ENCODE data around the gene FGF12.

FGF12 gene

GRCh38 chr3:192675958-192676649 is 51.2 kb downstream of the FGF12 start:
- DNase-seq: no peak

DNA sequence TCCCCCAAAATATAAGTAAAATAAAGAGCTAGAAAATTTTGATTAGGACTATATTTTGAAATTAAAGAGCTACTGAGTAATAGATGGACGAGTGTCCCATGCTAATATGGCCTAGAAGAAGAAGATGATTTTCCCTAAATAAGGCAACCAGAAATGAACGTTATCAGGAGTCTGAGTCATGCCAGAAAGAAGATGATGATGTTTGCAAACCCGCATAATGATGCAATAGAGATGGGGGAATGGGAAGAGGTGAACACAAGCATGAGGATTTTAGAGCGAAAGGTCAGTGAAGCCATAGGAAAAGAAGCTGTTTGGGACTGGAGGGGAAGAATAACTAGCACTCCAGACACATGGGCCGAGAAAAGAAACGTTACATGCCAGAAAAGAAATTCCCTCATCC is 71.7 kb downstream of the FGF12 start:
- no peak for DNase-seq

GRCh38 chr3:192655040-192655439 is 72.3 kb downstream of the FGF12 start:
- no peak for DNase-seq

GRCh38 chr3:192653862-192654261 is 73.5 kb downstream of the FGF12 start:
- no peak for DNase-seq

DNA sequence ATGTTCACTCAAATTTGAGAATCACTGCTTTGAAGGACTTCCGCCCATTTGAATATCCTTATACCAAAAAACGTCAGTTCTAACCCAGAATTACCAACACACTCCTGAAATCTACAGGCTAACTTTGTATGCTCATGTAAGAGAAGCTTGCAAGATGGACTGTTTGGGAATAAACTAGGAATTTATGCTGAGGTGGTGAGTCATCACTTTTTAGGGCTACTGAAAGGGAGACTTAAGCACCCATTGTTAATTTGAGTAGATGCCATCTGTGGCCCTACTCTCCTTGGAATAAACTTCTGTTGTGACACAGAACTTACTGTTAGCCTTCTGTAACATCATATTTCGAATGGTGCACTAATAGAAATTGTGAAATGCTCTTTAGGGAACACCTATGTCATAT is 74.6 kb downstream of the FGF12 start:
- no peak for DNase-seq

- DNase-seq: no peak
Measured at GRCh38 chr3:192651836-192652512, 75.4 kb downstream of the FGF12 start.

DNA sequence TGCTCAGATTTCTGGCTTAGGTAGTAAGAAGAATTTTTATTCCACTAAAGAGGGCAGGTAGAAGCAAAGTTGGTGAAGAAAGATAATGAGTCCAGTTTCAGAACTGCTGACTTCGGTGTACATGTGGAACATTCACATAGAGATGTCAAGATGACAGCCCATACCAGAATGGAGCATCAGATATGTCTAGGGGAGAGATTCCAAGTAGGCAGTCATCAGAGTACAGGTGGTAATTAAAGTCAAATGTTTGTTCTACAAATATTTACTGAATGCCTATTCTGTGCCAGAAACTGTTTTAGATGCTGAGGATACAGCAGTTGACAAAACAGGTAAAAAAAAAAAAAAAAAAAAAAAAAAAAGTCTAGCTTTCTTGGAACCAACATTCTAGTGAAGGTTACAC is 81.9 kb downstream of the FGF12 start:
- DNase-seq: no peak

- no peak for DNase-seq
Measured at GRCh38 chr3:192642651-192643050, 84.7 kb downstream of the FGF12 start.

- no peak for DNase-seq
Measured at GRCh38 chr3:192641919-192642318, 85.4 kb downstream of the FGF12 start.

DNA sequence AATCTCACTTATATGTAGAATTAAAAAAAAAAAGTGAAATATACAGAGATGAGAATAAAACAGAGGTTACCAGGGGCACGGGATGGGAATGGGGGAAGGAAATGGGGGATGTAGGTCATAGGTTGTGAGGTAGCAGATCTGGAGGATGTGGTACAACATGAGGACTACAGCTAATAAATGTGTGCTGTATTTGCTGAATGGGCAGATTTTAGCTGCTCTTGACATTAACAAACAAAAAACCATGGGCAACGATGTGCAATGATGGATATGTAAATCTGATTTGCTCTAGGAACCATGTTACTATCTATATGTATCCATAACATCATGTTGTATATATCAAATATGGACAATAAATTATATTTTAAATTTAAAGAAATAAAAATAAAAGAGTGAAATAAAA is 87.4 kb downstream of the FGF12 start:
- no peak for DNase-seq

DNA sequence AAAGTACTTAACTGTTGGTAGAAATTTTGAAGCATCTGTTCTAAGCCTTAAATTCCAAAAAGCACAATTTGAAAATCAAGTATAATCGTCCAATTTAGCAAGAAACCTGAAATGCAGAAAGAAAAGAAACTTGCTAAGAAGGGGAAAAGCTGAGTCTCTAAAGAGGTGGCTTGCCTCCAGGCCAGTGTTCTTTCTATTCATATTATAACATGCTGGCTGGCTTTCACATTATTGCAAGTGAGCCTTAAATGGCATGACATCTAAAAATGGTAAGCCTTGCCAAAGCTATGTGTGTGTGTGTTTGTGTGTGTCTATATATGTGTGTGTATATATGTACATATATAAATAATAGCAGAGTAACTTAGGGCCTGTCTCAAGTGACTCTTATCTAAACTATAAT is 89.5 kb downstream of the FGF12 start:
- DNase-seq: no peak

DNA sequence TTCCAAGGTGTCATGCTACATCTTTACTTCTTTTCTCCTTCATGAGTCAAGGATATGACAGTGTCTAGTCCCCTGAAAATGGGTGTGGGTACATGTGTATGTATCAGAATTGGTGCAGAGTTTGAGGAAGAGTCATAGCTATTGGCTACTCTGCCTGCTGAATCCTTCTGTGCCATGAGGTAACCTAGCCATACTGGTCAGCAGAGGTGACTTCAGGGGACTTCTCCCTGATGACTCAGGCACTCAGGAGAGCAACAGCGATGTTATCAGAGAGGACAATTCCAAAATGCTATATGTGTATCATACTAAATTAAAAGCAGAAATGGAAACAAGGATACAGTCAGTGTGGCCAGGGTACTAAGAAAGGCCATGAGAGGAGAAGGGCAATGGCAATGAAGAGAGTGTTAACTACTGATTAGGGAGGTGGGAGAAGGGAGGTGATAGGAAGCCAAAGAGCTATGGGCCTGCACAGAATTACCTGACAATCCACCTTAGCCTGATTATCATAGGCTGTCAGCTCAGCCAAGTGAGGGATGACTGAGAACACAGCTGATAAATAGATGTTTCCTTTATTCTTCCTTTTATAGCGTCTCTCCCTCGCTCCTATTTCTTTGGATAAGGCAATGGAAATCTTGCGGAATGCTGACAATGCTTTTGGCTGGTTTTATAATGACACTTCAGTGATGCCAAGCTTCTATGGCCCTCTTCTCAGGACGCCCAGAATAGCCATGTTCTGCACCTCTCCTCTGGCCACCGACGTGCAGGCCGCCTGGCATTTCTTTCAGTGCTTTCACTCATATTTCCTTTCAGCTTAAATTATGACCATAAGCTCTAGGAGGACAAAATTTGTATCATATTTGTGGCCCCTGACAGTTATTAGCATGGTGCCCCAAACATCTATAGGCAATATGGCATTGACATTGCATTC is 90.6 kb downstream of the FGF12 start:
- no peak for DNase-seq

- no peak for DNase-seq
Measured at GRCh38 chr3:192629429-192629828, 97.9 kb downstream of the FGF12 start.

- no peak for DNase-seq
Measured at GRCh38 chr3:192621909-192622308, 105.4 kb downstream of the FGF12 start.

- no peak for DNase-seq
Measured at GRCh38 chr3:192620275-192620674, 107.1 kb downstream of the FGF12 start.

DNA sequence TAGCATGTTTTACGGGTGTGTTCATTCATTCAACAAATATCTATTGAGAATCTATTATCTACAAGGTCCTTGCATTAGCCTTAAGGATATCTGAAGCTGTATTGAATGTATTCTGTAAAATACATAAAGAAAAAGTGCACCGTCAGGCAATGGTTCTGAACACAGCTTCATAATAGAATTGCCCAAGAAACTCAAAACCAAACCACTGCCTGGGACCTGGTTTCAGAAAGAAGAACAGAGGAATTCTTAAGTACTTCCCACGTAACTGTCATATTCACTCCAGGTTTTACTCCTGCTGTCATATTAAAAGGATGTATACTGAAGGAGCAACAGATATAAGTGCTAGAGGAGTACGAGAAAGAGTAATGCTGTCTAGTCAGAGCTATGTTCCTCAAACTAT is 115.9 kb downstream of the FGF12 start:
- no peak for DNase-seq

- no peak for DNase-seq
Measured at GRCh38 chr3:192608726-192609600, 118.4 kb downstream of the FGF12 start.

- DNase-seq: no peak
Measured at GRCh38 chr3:192607798-192608197, 119.5 kb downstream of the FGF12 start.

DNA sequence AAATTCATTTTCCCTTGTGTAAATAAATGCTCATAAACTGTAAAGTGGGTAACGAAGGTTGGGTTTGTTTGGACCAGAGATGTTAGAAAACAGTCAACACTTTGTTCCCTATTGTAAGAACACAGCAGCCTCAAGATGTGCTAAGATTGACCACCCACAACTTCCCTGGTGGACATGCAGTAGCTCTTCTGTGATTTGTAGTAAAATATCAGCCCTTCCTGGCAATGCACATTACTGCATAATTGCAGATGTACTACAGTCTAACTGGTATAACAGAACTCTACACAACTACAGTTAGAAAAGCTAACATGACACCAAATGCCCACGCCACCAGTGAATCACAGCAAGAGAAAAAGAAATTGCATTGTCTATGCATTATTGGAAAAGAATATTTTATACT is 129.4 kb downstream of the FGF12 start:
- no peak for DNase-seq

DNA sequence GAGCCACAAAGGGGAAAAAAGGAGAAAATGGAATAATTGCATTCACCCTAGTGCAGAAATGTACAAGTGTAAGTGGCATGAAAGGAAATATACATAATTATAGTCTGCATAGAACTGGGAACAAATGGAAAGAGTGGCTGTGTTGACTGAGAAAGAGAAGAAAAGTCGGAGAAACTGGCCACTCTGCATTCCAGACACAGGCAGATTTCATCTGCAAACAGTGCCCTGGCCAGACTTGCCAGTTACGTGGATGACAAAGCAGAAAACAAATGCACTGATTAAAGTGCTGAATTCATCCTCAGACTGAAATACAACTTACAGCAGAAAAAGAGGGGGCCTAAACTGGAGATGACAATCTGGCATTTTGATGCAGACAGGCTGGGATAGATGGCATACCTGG is 129.8 kb downstream of the FGF12 start:
- DNase-seq: no peak

DNA sequence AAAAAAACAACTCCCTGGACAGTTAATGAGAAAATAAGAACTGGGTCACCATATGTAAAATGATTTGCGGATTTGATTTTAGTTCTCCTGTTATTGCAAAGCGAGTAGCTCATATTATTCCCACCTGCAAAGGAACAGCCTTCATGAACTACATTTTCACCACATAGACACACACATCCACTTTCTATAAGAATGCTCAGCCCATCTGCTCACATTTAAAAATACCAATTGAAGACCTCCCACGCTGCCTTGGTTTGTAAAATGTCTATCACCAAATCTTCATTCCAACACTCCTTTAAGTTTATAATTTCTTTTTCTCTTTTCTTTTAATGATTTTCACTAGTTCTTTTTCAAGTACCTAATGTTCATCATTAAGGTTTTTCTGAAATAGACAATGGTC is 148.6 kb downstream of the FGF12 start:
- no peak for DNase-seq

DNA sequence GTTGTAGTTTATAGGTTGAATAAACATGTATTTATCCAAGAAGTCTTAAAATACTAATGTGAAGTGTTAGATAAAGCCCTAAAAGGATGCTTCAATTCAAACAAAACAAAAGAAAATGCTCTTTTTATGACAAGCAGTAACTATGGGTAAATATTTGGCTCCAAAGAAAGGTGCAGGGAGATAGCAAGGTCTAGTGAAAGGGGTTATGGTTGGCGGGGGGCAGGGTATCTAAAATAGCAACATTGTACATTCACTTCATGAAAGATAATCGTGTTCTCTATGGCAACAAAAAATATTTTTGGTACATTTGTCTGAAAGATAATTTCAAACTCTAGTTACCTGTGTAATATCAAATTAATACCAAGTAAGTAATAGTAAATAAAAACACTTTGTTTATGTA is 149.5 kb downstream of the FGF12 start:
- DNase-seq: no peak

GRCh38 chr3:192577271-192577670 is 150.1 kb downstream of the FGF12 start:
- DNase-seq: no peak

Data from CD4-positive, alpha-beta T cell treated with Interleukin-1 beta for 1 hour (primary cell).